H1 (cell line): ENCODE results near the gene FAM168B. TPM values are rescaled to one million over a fixed set of nuclear protein-coding genes. Genes with fewer than 3 reads are reported as not detected.

ENCODE experiments used
- CTCF ChIA-PET: fragments of 300-600 bp; sonication (Branson Sonifier 250); formaldehyde crosslinking; loops from one replicate; lab custom pipeline; 2021; ENCODE audit not compliant: partially characterized antibody; lab: Charles Lee
- POLR2A ChIA-PET: fragments of 300-600 bp; sonication (Branson Sonifier 250); formaldehyde crosslinking; loops from one replicate; lab custom pipeline; 2021; ENCODE audit warnings: inconsistent platforms; ENCODE audit not compliant: partially characterized antibody; lab: Charles Lee
- DNase-seq, 2 experiments: peaks; one replicate each; pipeline versions ENCODE4 v3.0.0 to v3.0.0-alpha.2; 2010 to 2022; ENCODE audit warnings: low spot score in 2 of 2, low read depth in 1 of 2, mixed read lengths in 1 of 2
- FAIRE-seq: peaks from 2 replicates; lab custom pipeline; 2011; peaks lifted over from hg19 to GRCh38; lab: Jason Lieb, UNC
- H2AFZ ChIP-seq: 2 replicates; pipeline ENCODE4 v1.8.1; 2012; ENCODE audit warnings: low read length, inconsistent platforms
- H2AK5ac ChIP-seq: 2 replicates; pipeline ENCODE4 v1.6.1; 2013; ENCODE audit warnings: low read depth, low read length
- H2BK120ac ChIP-seq: replicated peaks from 2 replicates; pipeline ENCODE3; 2013; ENCODE audit warnings: low read depth, low read length, inconsistent platforms
- H2BK12ac ChIP-seq: 2 replicates; pipeline ENCODE4 v1.6.1; 2013; ENCODE audit warnings: low read depth, low read length
- H2BK15ac ChIP-seq: 2 replicates; pipeline ENCODE4 v1.6.1; 2013; ENCODE audit warnings: low read length
- H2BK20ac ChIP-seq: 2 replicates; pipeline ENCODE4 v1.6.1; 2013; ENCODE audit warnings: low read length
- H2BK5ac ChIP-seq: 2 replicates; pipeline ENCODE4 v1.6.1; 2013; ENCODE audit warnings: low read depth, low read length
- H3K14ac ChIP-seq: 2 replicates; pipeline ENCODE4 v1.6.1; 2013; ENCODE audit warnings: inconsistent platforms; ENCODE audit not compliant: insufficient read length
- H3K18ac ChIP-seq: 2 replicates; pipeline ENCODE4 v1.6.1; 2013; ENCODE audit warnings: low read length; ENCODE audit errors: extremely low read depth
- H3K23ac ChIP-seq: 2 replicates; pipeline ENCODE4 v1.6.1; 2013; ENCODE audit warnings: inconsistent platforms; ENCODE audit not compliant: insufficient read length
- H3K23me2 ChIP-seq: 2 replicates; pipeline ENCODE4 v1.6.1; 2013; ENCODE audit warnings: low read depth, low read length
- H3K27ac ChIP-seq: 2 replicates; pipeline ENCODE4 v1.6.1; 2011; ENCODE audit warnings: low read depth, low read length, inconsistent platforms
- H3K27me3 ChIP-seq, 4 experiments: replicated peaks in 1 of 4; 1 replicate in 1 of 4; 2 replicates in 3 of 4; pipeline versions ENCODE4 v1.6.1 to v1.8.1; 2011 to 2013; ENCODE audit warnings: low read length in 3 of 4, mild to moderate bottlenecking in 3 of 4, inconsistent platforms in 2 of 4, mixed read lengths in 2 of 4, moderate library complexity in 1 of 4; ENCODE audit not compliant: control insufficient read depth in 3 of 4, insufficient read depth in 3 of 4; ENCODE audit errors: extremely low read depth in 1 of 4
- H3K36me3 ChIP-seq, 4 experiments: 2 replicates each; pipeline versions ENCODE4 v1.6.1 to v1.8.1; 2011 to 2013; ENCODE audit warnings: mild to moderate bottlenecking in 4 of 4, low read length in 3 of 4, moderate library complexity in 2 of 4, control low read depth in 1 of 4, inconsistent platforms in 1 of 4; ENCODE audit not compliant: insufficient read depth in 4 of 4, control insufficient read depth in 2 of 4
- H3K4ac ChIP-seq: replicated peaks from 2 replicates; pipeline ENCODE3; 2013; ENCODE audit warnings: low read length, low read depth, mixed read lengths, inconsistent platforms; ENCODE audit not compliant: insufficient read length
- H3K4me1 ChIP-seq, 4 experiments: replicated peaks in 1 of 4; 1 replicate in 1 of 4; 2 replicates in 3 of 4; pipeline versions ENCODE4 v1.6.1 to v1.8.1; 2011 to 2013; ENCODE audit warnings: low read length in 3 of 4, inconsistent platforms in 2 of 4, mixed read lengths in 1 of 4; ENCODE audit not compliant: insufficient read depth in 4 of 4, control insufficient read depth in 3 of 4
- H3K4me2 ChIP-seq, 2 experiments: 2 replicates each; pipeline versions ENCODE4 v1.6.1 to v1.8.1; 2011 to 2013; ENCODE audit warnings: low read depth in 2 of 2, low read length in 2 of 2, control low read depth in 1 of 2, inconsistent platforms in 1 of 2, mild to moderate bottlenecking in 1 of 2; ENCODE audit not compliant: insufficient read depth in 1 of 2
- H3K4me3 ChIP-seq, 4 experiments: fragments of 200-600, 300-600 bp in 1 of 4; sonication (generic), shearing (Covaris generic), sonication (Bioruptor Twin) in 1 of 4; 2 replicates each; pipeline versions ENCODE4 v1.5.1 to v1.8.1; 2011 to 2016; ENCODE audit warnings: low read length in 4 of 4, low read depth in 3 of 4, control low read depth in 2 of 4, inconsistent platforms in 2 of 4, mild to moderate bottlenecking in 2 of 4, mixed read lengths in 1 of 4, moderate library complexity in 1 of 4; ENCODE audit not compliant: insufficient read depth in 2 of 4; ENCODE audit errors: extremely low read depth in 1 of 4
- H3K56ac ChIP-seq: replicated peaks from 2 replicates; pipeline ENCODE3; 2013; ENCODE audit warnings: low read depth, mild to moderate bottlenecking, mixed read lengths, low read length, inconsistent platforms; ENCODE audit not compliant: insufficient read length
- H3K79me1 ChIP-seq: 2 replicates; pipeline ENCODE4 v1.6.1; 2013; ENCODE audit warnings: low read depth, low read length, control low read depth
- H3K79me2 ChIP-seq, 2 experiments: 2 replicates each; pipeline versions ENCODE4 v1.6.1 to v1.8.1; 2012 to 2013; ENCODE audit warnings: low read length in 2 of 2, mild to moderate bottlenecking in 2 of 2, inconsistent platforms in 1 of 2; ENCODE audit not compliant: insufficient read depth in 2 of 2, control insufficient read depth in 1 of 2
- H3K9ac ChIP-seq, 4 experiments: replicated peaks in 1 of 4; 1 replicate in 1 of 4; 2 replicates in 3 of 4; pipeline versions ENCODE4 v1.6.1 to v1.8.1; 2011 to 2013; ENCODE audit warnings: low read depth in 3 of 4, low read length in 3 of 4, control low read depth in 2 of 4, mild to moderate bottlenecking in 2 of 4, moderate library complexity in 2 of 4, inconsistent platforms in 1 of 4; ENCODE audit errors: extremely low read depth in 1 of 4
- H3K9me3 ChIP-seq, 2 experiments: 2 replicates each; pipeline versions ENCODE4 v1.6.1 to v1.8.1; 2012 to 2013; ENCODE audit warnings: mild to moderate bottlenecking in 2 of 2, moderate library complexity in 2 of 2, control low read depth in 1 of 2, inconsistent platforms in 1 of 2, low read depth in 1 of 2, low read length in 1 of 2, mixed read lengths in 1 of 2; ENCODE audit not compliant: insufficient read depth in 2 of 2
- H4K20me1 ChIP-seq, 2 experiments: replicated peaks in 1 of 2; 2 replicates each; pipeline versions ENCODE3 to v1.8.1; 2011 to 2013; ENCODE audit warnings: inconsistent platforms in 2 of 2, low read length in 2 of 2, mild to moderate bottlenecking in 1 of 2; ENCODE audit not compliant: insufficient read depth in 2 of 2, control insufficient read depth in 1 of 2
- H4K5ac ChIP-seq: 2 replicates; pipeline ENCODE4 v1.6.1; 2013; ENCODE audit warnings: low read length, low read depth, mixed read lengths, inconsistent platforms; ENCODE audit not compliant: insufficient read length
- H4K8ac ChIP-seq: 2 replicates; pipeline ENCODE4 v1.8.0; 2013; ENCODE audit warnings: mild to moderate bottlenecking, moderate library complexity, low read length, inconsistent platforms; ENCODE audit not compliant: insufficient read depth; ENCODE audit errors: extremely low read depth
- H4K91ac ChIP-seq: replicated peaks from 2 replicates; pipeline ENCODE3; 2013; ENCODE audit warnings: low read length, mixed read lengths, inconsistent platforms; ENCODE audit not compliant: insufficient read length
- BRCA1 ChIP-seq: IDR thresholded peaks from 2 replicates; pipeline ENCODE4 v1.6.1; 2012; ENCODE audit warnings: low read depth, low read length, improper control_type of control experiment
- CHD2 ChIP-seq: IDR thresholded peaks from 2 replicates; pipeline ENCODE4 v1.6.1; 2012; ENCODE audit warnings: low read length, improper control_type of control experiment
- PHF8 ChIP-seq: fragments of 200-600 bp; sonication (generic); conservative IDR thresholded peaks from 2 replicates; pipeline ENCODE4 v1.7.1; 2012; ENCODE audit warnings: low read depth, mild to moderate bottlenecking, inconsistent platforms, low read length, moderate library complexity
- RBBP5 ChIP-seq: IDR thresholded peaks from 2 replicates; pipeline ENCODE4 v1.7.1; 2012; ENCODE audit warnings: low read depth, mild to moderate bottlenecking, inconsistent platforms, low read length, moderate library complexity, borderline replicate concordance
- TCF12 ChIP-seq: IDR thresholded peaks from 2 replicates; pipeline ENCODE4 v1.6.1; 2011; ENCODE audit warnings: low read depth, mild to moderate bottlenecking, low read length
- USF2 ChIP-seq: IDR thresholded peaks from 2 replicates; pipeline ENCODE4 v1.6.1; 2011; ENCODE audit warnings: low read length, improper control_type of control experiment
- ZNF274 ChIP-seq: IDR thresholded peaks from 2 replicates; pipeline ENCODE4 v1.7.0; 2012; ENCODE audit warnings: low read length, borderline replicate concordance; ENCODE audit errors: extremely low read depth
- WGBS, 2 experiments: shearing (Covaris generic) in 1 of 2; methylation state at CpG; one replicate each; pipeline versions ENCODE4 v1.1.6 to v1.1.7; 2013 to 2015; ENCODE audit warnings: low lambda C conversion rate in 2 of 2, mixed read lengths in 2 of 2, inconsistent platforms in 1 of 2, low coverage in 1 of 2, missing lambda C conversion rate in 1 of 2; ENCODE audit not compliant: insufficient replicate concordance in 2 of 2, insufficient coverage in 1 of 2, insufficient read length in 1 of 2; ENCODE audit errors: extremely low coverage in 1 of 2, missing lambda C conversion rate in 1 of 2; 5-methylcytosine and 5-hydroxymethylcytosine counted together
- polyA plus RNA-seq, 7 experiments: library from polyadenylated mRNA; depleted of rRNA in 3 of 7; stranded (reverse) in 5 of 7; unstranded in 2 of 7; fragments of >200 nt in 5 of 7; fragments of 200-250 nt in 2 of 7; gene quantifications; 1 replicate in 5 of 7; 2 replicates in 1 of 7; 4 replicates in 1 of 7; pipeline versions ENCODE4 v1.2.1 to v1.2.3, GENCODE V29; 2011 to 2013; ENCODE audit warnings: missing spikeins in 2 of 7, mixed read lengths in 2 of 7
- total RNA-seq: library from RNA; stranded (reverse); fragmentation: NEBNext Ultra II Directional; extraction: Animal tissue kit (Norgen Biotek cat#: 25700); gene quantifications from 2 replicates; pipeline ENCODE4 v1.2.1, GENCODE V29; 2021
- TF ChIP-seq, protein P1 (sequence below): IDR thresholded peaks from 2 replicates; pipeline ENCODE4 v1.6.1; 2012; ENCODE audit warnings: low read length, inconsistent platforms

FAM168B gene
- total and polyA plus RNA-seq, 2 of the 8 experiments (the other 6 are each of a cell fraction or from before 2014, with no cell fraction given), result 61.9 to 123 TPM

DNA sequence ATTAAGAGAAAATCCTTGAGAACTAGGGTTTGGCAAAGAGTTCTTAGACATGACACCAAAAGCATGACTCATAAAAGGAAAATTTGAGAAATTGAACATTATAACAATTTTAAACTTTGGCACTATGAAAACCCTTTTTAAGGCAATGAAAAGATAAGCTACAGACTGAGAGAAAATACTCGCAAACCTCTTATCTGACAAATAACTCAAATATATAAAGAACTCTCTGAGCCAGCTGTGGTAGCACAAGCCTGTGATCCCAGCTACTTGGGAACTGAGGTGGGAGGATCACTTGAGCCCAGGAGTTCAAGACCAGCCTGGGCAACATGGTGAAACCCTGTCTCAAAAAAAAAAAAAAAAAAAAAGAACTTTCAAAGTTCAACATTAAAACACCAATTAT, 70.5 kb downstream of the FAM168B start:
- Histone ChIP-seq H3K36me3 (no peaks in the 10 kb centered on the region), H3K23me2 (no peaks in the 10 kb centered on the region), H3K4ac (no peak overlapping the region), H3K9ac (no peak overlapping the region), H4K5ac (no peak overlapping the region), H3K79me2 (no peaks in the 10 kb centered on the region), H2BK15ac (no peak overlapping the region), H3K4me3 (no peak overlapping the region), H2AFZ (no peak overlapping the region), H4K20me1 (no peaks in the 10 kb centered on the region), H4K91ac (no peak overlapping the region), H3K14ac (no peak overlapping the region), H3K27ac (no peak overlapping the region), H3K4me2 (no peak overlapping the region), H4K8ac (no peak overlapping the region), H2BK5ac (no peak overlapping the region), H3K27me3 (no peaks in the 10 kb centered on the region; a peak in 1 of 7 replicates), H3K18ac (no peak overlapping the region), H2BK20ac (no peak overlapping the region)
- DNase-seq (no peak), FAIRE-seq (no peak)
- POLR2A ChIA-PET, result no interaction called here
- TF ChIP-seq TCF12 (no peak), BRCA1 (no peak), USF2 (no peak), PHF8 (no peak), CHD2 (no peak), RBBP5 (no peak), ZNF274 (no peak)
- TF ChIP-seq, protein P1, sequence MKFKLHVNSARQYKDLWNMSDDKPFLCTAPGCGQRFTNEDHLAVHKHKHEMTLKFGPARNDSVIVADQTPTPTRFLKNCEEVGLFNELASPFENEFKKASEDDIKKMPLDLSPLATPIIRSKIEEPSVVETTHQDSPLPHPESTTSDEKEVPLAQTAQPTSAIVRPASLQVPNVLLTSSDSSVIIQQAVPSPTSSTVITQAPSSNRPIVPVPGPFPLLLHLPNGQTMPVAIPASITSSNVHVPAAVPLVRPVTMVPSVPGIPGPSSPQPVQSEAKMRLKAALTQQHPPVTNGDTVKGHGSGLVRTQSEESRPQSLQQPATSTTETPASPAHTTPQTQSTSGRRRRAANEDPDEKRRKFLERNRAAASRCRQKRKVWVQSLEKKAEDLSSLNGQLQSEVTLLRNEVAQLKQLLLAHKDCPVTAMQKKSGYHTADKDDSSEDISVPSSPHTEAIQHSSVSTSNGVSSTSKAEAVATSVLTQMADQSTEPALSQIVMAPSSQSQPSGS, result no peak
- TF ChIP-seq, all 59 proteins: peak for 0
- no peak overlapping the region for H2BK120ac ChIP-seq
- 88% methylated on average over 1 of the region's 1 CpG; no CpG with 5 or more reads in 1 of the 2 experiments for WGBS, 2 experiments
- H3K4me1 ChIP-seq, result no peaks in the 10 kb centered on the region
- CTCF ChIA-PET, result interaction anchor here (1.0 to 1.4 kb wide), 2 partner anchors 9 to 17 kb away, joined by 4 to 5 read pairs; no protein-coding TSS in a partner anchor
- no peak overlapping the region for H2BK12ac ChIP-seq
- no peaks in the 10 kb centered on the region; a peak in 1 of 4 replicates for H3K9me3 ChIP-seq
- no peaks in the 10 kb centered on the region for H3K79me1 ChIP-seq
- no peak overlapping the region for H3K56ac ChIP-seq
- no peak overlapping the region for H3K23ac ChIP-seq
- no peak overlapping the region for H2AK5ac ChIP-seq
